Chondrocyte (in vitro differentiated cells): ENCODE results near the gene LPO. TPM values are rescaled to one million over a fixed set of nuclear protein-coding genes. Genes with fewer than 3 reads are reported as not detected.

ENCODE experiments used
- DNase-seq: peaks from one replicate; pipeline ENCODE4 v3.0.0; 2021; ENCODE audit warnings: mixed read lengths, low spot score
- H3K27ac Mint-ChIP-seq: one replicate; pipeline ENCODE4 v1.8.0; 2021; ENCODE audit warnings: mild to moderate bottlenecking, moderate library complexity, mixed read lengths; ENCODE audit not compliant: unreplicated experiment
- H3K27me3 Mint-ChIP-seq: 2 replicates; pipeline ENCODE4 v1.8.0; 2021; ENCODE audit warnings: low read depth, mixed read lengths
- H3K36me3 Mint-ChIP-seq: 2 replicates; pipeline ENCODE4 v1.8.0; 2021; ENCODE audit warnings: low read depth, mixed read lengths
- H3K4me1 Mint-ChIP-seq: 2 replicates; pipeline ENCODE4 v1.8.0; 2021; ENCODE audit warnings: low read depth, mild to moderate bottlenecking, mixed read lengths
- H3K4me3 Mint-ChIP-seq: one replicate; pipeline ENCODE4 v1.8.0; 2021; ENCODE audit warnings: mild to moderate bottlenecking, moderate library complexity, mixed read lengths; ENCODE audit not compliant: unreplicated experiment
- H3K9me3 Mint-ChIP-seq: 2 replicates; pipeline ENCODE4 v1.8.0; 2021; ENCODE audit warnings: low read depth, mixed read lengths
- total RNA-seq: library from RNA; stranded (reverse); gene quantifications from 3 replicates; pipeline ENCODE4 v1.2.1, GENCODE V29; 2021
- TF ChIP-seq, protein P1 (sequence below): fragments of 200-600 bp; sonication (generic); IDR thresholded peaks from 2 replicates; pipeline ENCODE4 v1.5.0; 2021; ENCODE audit warnings: antibody characterized with exemption, mild to moderate bottlenecking, moderate library complexity

The LPO gene
- total RNA-seq, 1 donor from 2014 or later: not detected

DNA sequence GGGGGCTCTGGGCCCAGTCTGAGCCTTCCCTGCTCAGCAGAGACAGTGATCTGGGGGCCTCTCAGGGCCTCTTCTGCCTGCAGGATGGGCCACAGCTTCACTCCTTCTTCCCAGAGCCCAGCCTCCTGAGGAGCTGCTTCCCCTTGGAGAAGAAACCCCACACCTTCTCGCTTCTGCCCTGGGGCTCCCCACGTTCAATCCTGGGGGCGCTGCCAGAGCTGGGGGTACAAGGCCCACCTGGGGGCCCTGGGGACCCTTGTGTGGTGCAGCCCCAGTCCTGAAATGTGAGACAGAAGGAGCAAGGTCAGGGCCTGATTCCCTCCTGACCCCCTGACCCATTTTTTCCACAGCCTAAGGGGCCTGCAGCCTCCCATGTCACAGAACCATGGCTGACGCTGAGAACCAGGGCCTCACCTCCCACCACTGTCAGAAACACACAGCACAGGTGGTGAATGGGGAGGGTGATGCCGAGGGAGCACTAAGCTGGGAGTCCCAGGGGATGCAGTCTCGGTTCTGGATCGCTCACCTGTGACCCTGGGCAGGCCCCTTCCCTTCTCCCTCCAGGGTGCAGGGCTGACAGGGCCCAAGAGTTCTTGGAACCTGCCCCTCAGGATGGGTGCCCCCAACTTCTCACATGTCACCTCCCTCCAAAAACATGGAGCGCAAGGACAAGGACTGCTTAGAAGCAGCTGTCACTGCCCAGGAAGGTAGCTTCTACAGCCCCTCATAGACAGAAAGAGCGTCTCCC lies 64.0 kb downstream of the LPO start:
- Mint-ChIP-seq H3K36me3 (no peaks in the 10 kb centered on the region), H3K27me3 (peaks cover 24% of the 10 kb centered on the region), H3K4me3 (no peak overlapping the region), H3K27ac (no peak overlapping the region), H3K4me1 (no peaks in the 10 kb centered on the region), H3K9me3 (peaks cover 5% of the 10 kb centered on the region)
- DNase-seq: no peak
- TF ChIP-seq, protein P1, sequence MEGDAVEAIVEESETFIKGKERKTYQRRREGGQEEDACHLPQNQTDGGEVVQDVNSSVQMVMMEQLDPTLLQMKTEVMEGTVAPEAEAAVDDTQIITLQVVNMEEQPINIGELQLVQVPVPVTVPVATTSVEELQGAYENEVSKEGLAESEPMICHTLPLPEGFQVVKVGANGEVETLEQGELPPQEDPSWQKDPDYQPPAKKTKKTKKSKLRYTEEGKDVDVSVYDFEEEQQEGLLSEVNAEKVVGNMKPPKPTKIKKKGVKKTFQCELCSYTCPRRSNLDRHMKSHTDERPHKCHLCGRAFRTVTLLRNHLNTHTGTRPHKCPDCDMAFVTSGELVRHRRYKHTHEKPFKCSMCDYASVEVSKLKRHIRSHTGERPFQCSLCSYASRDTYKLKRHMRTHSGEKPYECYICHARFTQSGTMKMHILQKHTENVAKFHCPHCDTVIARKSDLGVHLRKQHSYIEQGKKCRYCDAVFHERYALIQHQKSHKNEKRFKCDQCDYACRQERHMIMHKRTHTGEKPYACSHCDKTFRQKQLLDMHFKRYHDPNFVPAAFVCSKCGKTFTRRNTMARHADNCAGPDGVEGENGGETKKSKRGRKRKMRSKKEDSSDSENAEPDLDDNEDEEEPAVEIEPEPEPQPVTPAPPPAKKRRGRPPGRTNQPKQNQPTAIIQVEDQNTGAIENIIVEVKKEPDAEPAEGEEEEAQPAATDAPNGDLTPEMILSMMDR: no peak

DNA sequence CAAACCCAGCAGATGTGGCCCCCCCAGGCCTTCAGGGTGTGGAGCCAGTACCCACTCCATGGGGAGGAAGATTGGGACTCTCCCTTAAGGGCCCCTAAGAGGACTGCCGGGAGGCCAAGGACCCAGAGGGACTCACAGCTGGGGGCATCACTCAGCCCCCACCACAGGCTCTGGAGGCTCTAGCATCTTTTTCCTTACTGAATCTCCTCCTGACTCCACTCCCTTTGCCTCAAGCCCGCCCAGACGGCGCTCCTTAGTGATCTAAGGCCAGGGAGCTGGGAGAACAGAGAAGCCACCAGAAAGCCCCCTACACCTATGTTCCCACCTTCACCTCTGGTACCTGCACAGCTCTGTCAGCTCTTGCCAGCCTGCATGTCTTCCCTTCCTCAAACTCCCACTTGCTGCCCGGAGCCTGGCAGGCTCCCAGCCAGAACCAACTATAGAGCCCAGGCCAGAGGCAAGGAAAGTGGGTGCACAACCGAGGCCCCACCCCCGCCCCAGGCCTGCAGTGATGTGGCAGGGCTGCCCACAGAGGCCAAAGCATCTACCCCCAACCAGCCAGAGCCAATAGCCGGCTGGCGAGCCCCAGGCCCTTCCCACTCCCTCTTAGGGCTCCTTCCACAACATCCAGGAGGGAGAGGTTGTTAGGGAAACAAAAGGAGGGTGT lies 64.7 kb downstream of the LPO start:
- no peak overlapping the region for H3K27ac Mint-ChIP-seq
- no peak for DNase-seq

GRCh38 chr17:58303971-58304749 lies 65.8 kb downstream of the LPO start:
- Mint-ChIP-seq H3K36me3 (no peaks in the 10 kb centered on the region), H3K4me1 (no peaks in the 10 kb centered on the region), H3K27me3 (peaks cover 22% of the 10 kb centered on the region), H3K9me3 (no peaks in the 10 kb centered on the region), H3K4me3 (no peak overlapping the region), H3K27ac (no peak overlapping the region)
- TF ChIP-seq, protein P1: peak; percentile 73
- no peak for DNase-seq

More for the DNA sequence above, 64.7 kb downstream of the LPO start:
- Mint-ChIP-seq H3K27me3 (peaks cover 24% of the 10 kb centered on the region), H3K4me3 (no peak overlapping the region), H3K36me3 (no peaks in the 10 kb centered on the region), H3K4me1 (no peaks in the 10 kb centered on the region), H3K9me3 (peaks cover 5% of the 10 kb centered on the region)
- TF ChIP-seq, protein P1: no peak

DNA sequence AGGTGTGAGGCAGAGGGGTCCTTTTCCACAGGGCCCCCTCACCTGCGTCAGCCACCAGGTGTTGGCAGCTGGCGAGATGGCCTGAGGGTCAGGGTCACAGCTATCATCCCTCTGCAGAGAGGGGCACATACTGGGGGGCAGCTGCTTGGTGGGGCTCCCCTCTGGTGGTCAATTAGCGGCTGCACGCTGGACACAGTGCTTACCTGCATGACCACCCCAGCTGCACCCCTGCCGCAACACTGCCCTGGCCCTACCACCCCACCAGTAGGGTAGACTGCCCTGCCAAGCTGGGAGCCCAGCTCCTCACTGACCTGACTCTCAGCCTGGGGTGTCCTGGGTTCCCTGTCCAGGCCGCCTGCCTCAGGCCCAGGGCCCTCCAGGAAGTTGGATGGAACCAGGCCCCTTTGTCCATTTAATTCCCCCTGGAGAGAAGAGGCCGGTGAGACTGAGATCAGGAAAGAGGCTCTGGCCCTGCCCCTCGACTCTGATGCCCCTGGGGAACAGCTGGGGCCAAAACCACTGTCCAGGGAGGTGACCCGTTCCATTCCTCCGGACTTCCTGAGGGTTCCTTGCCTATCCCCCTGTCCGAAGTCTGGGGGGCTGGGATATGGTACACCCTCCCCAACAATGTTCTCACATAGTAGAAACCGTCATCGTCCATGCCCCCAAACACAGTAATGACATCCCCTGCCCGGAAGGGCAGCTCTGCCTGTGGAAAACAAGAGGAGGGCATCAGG lies 66.5 kb downstream of the LPO start:
- TF ChIP-seq, protein P1: no peak
- H3K27me3 Mint-ChIP-seq: peaks cover 20% of the 10 kb centered on the region
- no peak overlapping the region for H3K4me3 Mint-ChIP-seq
- DNase-seq: peak; percentile 86
- no peak overlapping the region for H3K27ac Mint-ChIP-seq
- H3K4me1 Mint-ChIP-seq: no peaks in the 10 kb centered on the region
- H3K9me3 Mint-ChIP-seq: no peaks in the 10 kb centered on the region
- no peaks in the 10 kb centered on the region for H3K36me3 Mint-ChIP-seq
